GM18873 (cell line): Measurements from ENCODE around the gene RDH16.
"Not testable (repeated sequence)": the region's sequence is repeated elsewhere in the genome, so short reads cannot be mapped to it uniquely, and the experiment has no call there.

Experiments
- ATAC-seq: cut with Tn5 transposase; IDR thresholded peaks from one replicate; pipeline ENCODE4 v1.9.1; 2021; ENCODE audit warnings: mild to moderate bottlenecking, moderate library complexity, moderate number of reproducible peaks; ENCODE audit not compliant: unreplicated experiment, low FRiP score

Gene RDH16

GRCh38 chr12:56989861-56990610, 32.6 kb upstream of the RDH16 start:
- no peak for ATAC-seq

- ATAC-seq: no peak
These were observed 30.9 kb upstream of the RDH16 start for GRCh38 chr12:56988207-56988739.

- no peak for ATAC-seq
These were observed 30.2 kb upstream of the RDH16 start for GRCh38 chr12:56987551-56988053.

GRCh38 chr12:56987011-56987410, 29.6 kb upstream of the RDH16 start:
- no peak for ATAC-seq

GRCh38 chr12:56985714-56986113, 28.3 kb upstream of the RDH16 start:
- ATAC-seq: not testable (repeated sequence)

- ATAC-seq: no peak
These were observed 26.0 kb upstream of the RDH16 start for GRCh38 chr12:56983386-56983785.

- not testable (repeated sequence) for ATAC-seq
These were observed 25.3 kb upstream of the RDH16 start for GRCh38 chr12:56982578-56983236.

GRCh38 chr12:56980941-56981530, 23.6 kb upstream of the RDH16 start:
- no peak for ATAC-seq

- no peak for ATAC-seq
These were observed 22.9 kb upstream of the RDH16 start for GRCh38 chr12:56980268-56980667.

GRCh38 chr12:56979628-56980027, 22.2 kb upstream of the RDH16 start:
- ATAC-seq: no peak

- ATAC-seq: no peak
These were observed 21.2 kb upstream of the RDH16 start for GRCh38 chr12:56978397-56979138.

GRCh38 chr12:56977361-56977760, 20.0 kb upstream of the RDH16 start:
- ATAC-seq: not testable (repeated sequence)

- ATAC-seq: not testable (repeated sequence)
These were observed 16.8 kb upstream of the RDH16 start for GRCh38 chr12:56974224-56974623.

- not testable (repeated sequence) for ATAC-seq
These were observed 11.5 kb upstream of the RDH16 start for GRCh38 chr12:56968910-56969309.

- ATAC-seq: not testable (repeated sequence)
These were observed 8.7 kb upstream of the RDH16 start for GRCh38 chr12:56965997-56966642.

GRCh38 chr12:56965124-56965523, 7.7 kb upstream of the RDH16 start:
- not testable (repeated sequence) for ATAC-seq

- not testable (repeated sequence) for ATAC-seq
These were observed 6.1 kb upstream of the RDH16 start for GRCh38 chr12:56963557-56963956.

- ATAC-seq: not testable (repeated sequence)
These were observed 4.8 kb upstream of the RDH16 start for GRCh38 chr12:56962247-56962646.

- no peak for ATAC-seq
These were observed 1.0 kb upstream of the RDH16 start for GRCh38 chr12:56958422-56958821.
